Measurements from ENCODE around the gene NEGR1.

GRCh38 chr1:71559880-71560279, 722.5 kb downstream of the NEGR1 start:
- TF ChIP-seq CTCF (IDR thresholded peaks at IDR 0.05; ENCODE audit: poor library complexity, severe bottlenecking) = no peak
- no peak for TF ChIP-seq RAD21 (conservative IDR thresholded peaks at IDR 0.05)
- TF ChIP-seq POLR2AphosphoS5 (IDR thresholded peaks at IDR 0.05) = no peak
- no peak for TF ChIP-seq TAF1 (IDR thresholded peaks at IDR 0.05; ENCODE audit: low read depth)
- TF ChIP-seq MXI1 (conservative IDR thresholded peaks at IDR 0.05; ENCODE audit: poor library complexity, severe bottlenecking) = no peak
- TF ChIP-seq EP300 (conservative IDR thresholded peaks at IDR 0.05; ENCODE audit: poor library complexity, severe bottlenecking) = no peak
- TF ChIP-seq EZH2 (IDR thresholded peaks at IDR 0.05; ENCODE audit: borderline replicate concordance, insufficient read depth, low read length, poor library complexity, severe bottlenecking) = no peak
